Kidney (tissue), 14 donors: ENCODE data around the gene SLC9A5. TPM values are rescaled to one million over a fixed set of nuclear protein-coding genes. Genes with fewer than 3 reads are reported as not detected.

Experiments used
- DNase-seq, 5 donors: peaks; one replicate each; pipeline ENCODE4 v3.0.0-alpha.2; 2013 to 2020
- FAIRE-seq: peaks from 2 replicates; lab custom pipeline; 2012; peaks lifted over from hg19 to GRCh38; lab: Jason Lieb, UNC
- H3K27ac ChIP-seq, 2 donors: one replicate each; pipeline ENCODE4 v1.7.0; 2013; ENCODE audit warnings: low read depth in 2 of 2, low read length in 2 of 2, inconsistent platforms in 1 of 2
- H3K27me3 ChIP-seq: one replicate; pipeline ENCODE4 v1.7.1; 2013; ENCODE audit warnings: low read length, inconsistent platforms; ENCODE audit not compliant: control insufficient read depth, insufficient read depth
- H3K36me3 ChIP-seq, 3 donors: one replicate each; pipeline versions ENCODE4 v1.7.0 to v1.7.1; 2013; ENCODE audit warnings: low read length in 3 of 3, control low read depth in 1 of 3, inconsistent platforms in 1 of 3; ENCODE audit not compliant: insufficient read depth in 3 of 3, control insufficient read depth in 2 of 3
- H3K4me1 ChIP-seq, 3 donors: one replicate each; pipeline versions ENCODE4 v1.7.0 to v1.7.1; 2013; ENCODE audit warnings: low read length in 3 of 3, inconsistent platforms in 1 of 3, low read depth in 1 of 3; ENCODE audit not compliant: control insufficient read depth in 2 of 3, insufficient read depth in 2 of 3
- H3K4me3 ChIP-seq, 3 donors: one replicate each; pipeline versions ENCODE4 v1.7.0 to v1.8.1; 2013; ENCODE audit warnings: low read length in 3 of 3, control low read depth in 1 of 3, inconsistent platforms in 1 of 3
- H3K9ac ChIP-seq, 3 donors: one replicate each; pipeline versions ENCODE4 v1.7.0 to v1.7.1; 2013; ENCODE audit warnings: low read length in 3 of 3, control low read depth in 1 of 3, inconsistent platforms in 1 of 3
- H3K9me3 ChIP-seq, 3 donors: one replicate each; pipeline versions ENCODE4 v1.7.0 to v1.7.1; 2013; ENCODE audit warnings: low read length in 3 of 3, control low read depth in 1 of 3, inconsistent platforms in 1 of 3; ENCODE audit not compliant: control insufficient read depth in 2 of 3, insufficient read depth in 1 of 3
- intact Hi-C: fragments of 100-400 bp; cut with DNase I; formaldehyde crosslinking; loops from one replicate; pipeline ENCODE4 v1.11.1; 2022
- polyA plus RNA-seq: library from polyadenylated mRNA; stranded (reverse); fragments of 350-450 nt; fragmentation: Illumina TruSeq; extraction: RNeasy Lipid Tissue Mini Kit (QIAGEN cat#74804); gene quantifications from one replicate; pipeline ENCODE4 v1.2.3, GENCODE V29; 2014; ENCODE audit warnings: low read depth, low replicate concordance; ENCODE audit not compliant: insufficient read depth
- total RNA-seq: library from RNA; stranded (reverse); fragmentation: NEBNext Ultra II Directional; extraction: Animal tissue kit (Norgen Biotek cat#: 25700); gene quantifications from one replicate; pipeline ENCODE4 v1.2.1, GENCODE V29; 2021
- TF ChIP-seq, protein P1 (sequence below): IDR thresholded peaks from 3 replicates; pipeline ENCODE4 v1.5.1; 2012; ENCODE audit warnings: mild to moderate bottlenecking, moderate library complexity, borderline replicate concordance; ENCODE audit not compliant: insufficient read depth; ENCODE audit errors: extremely low read depth
- donor health status: control.
- donor health status: control.
- donor health status: control.
- donor health status: control.
- donor health status: control.
- donor health status: DM: yes; HTN: yes; CAD: no.
- donor health status: Normal renal cell carcinoma (clear cell type).

The SLC9A5 gene
- total and polyA plus RNA-seq, 2 donors from 2014 or later, result 0.92 to 1.1 TPM

DNA sequence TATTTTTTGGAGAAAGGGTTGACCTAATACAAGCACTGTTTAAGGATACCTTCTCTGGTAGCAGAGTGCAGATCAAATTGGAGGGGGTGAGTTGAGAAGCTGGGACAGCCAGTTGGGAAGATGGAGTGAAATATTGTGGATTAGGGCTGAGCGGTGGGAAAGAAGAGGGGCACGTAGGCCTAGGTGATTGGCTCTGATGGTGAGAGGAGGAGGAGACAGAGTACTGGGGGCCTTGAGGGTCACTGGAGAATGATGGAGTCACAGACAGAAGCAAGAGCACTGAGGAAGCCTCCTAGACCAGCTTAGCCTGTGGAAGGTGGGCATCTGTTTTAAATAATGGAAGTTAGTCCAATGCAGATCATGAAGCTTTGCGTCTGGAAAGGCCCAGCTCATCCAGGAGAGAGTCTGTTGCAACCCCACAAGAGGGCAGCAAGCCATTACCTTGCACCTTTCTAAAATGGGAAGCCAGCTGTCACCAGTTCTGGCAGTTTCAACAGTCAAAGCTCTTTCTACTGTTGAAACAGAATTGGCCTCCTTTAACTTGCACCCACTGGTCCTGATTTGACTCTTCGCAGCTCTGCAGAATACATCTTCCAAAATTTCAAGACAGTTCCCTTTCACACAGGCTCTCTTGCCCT is 11.8 kb downstream of the SLC9A5 start:
- FAIRE-seq, result no peak
- DNase-seq, result peak in 4 of 5 donors; percentile 51 to 72 (median 62)
- intact Hi-C loops, result no loop called here

DNA sequence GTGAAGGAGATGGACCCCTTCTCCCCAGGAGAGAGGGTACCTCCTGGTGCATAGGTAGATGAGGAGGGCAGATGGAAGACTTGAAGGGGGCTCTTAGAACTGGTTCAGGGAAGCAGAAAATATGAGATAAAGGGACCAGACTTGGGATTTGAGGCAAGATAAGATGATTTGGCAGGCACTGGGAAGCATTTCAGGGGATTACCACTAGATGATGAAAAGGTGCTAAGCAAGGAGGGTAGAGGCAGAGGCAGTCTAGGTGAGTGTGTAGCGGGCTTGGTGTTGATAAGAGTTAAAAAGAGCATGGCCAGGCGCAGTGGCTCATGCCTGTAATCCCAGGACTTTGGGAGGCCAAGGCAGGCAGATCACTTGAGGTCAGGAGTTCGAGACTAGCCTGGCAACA is 14.4 kb downstream of the SLC9A5 start:
- H3K27me3 ChIP-seq, result no peaks in the 10 kb centered on the region
- H3K4me3 ChIP-seq, result no peak overlapping the region
- FAIRE-seq, result no peak
- H3K4me1 ChIP-seq, result no peaks in the 10 kb centered on the region
- intact Hi-C loops, result no loop called here
- no peak overlapping the region for H3K9ac ChIP-seq
- H3K27ac ChIP-seq, result no peak overlapping the region
- no peaks in the 10 kb centered on the region for H3K36me3 ChIP-seq
- TF ChIP-seq, protein P1, sequence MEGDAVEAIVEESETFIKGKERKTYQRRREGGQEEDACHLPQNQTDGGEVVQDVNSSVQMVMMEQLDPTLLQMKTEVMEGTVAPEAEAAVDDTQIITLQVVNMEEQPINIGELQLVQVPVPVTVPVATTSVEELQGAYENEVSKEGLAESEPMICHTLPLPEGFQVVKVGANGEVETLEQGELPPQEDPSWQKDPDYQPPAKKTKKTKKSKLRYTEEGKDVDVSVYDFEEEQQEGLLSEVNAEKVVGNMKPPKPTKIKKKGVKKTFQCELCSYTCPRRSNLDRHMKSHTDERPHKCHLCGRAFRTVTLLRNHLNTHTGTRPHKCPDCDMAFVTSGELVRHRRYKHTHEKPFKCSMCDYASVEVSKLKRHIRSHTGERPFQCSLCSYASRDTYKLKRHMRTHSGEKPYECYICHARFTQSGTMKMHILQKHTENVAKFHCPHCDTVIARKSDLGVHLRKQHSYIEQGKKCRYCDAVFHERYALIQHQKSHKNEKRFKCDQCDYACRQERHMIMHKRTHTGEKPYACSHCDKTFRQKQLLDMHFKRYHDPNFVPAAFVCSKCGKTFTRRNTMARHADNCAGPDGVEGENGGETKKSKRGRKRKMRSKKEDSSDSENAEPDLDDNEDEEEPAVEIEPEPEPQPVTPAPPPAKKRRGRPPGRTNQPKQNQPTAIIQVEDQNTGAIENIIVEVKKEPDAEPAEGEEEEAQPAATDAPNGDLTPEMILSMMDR, result no peak
- DNase-seq, result no peak
- H3K9me3 ChIP-seq, result no peaks in the 10 kb centered on the region

More for the DNA sequence above, 11.8 kb downstream of the SLC9A5 start:
- Histone ChIP-seq H3K27me3 (no peaks in the 10 kb centered on the region), H3K9me3 (no peaks in the 10 kb centered on the region), H3K9ac (no peak overlapping the region), H3K4me1 (no peaks in the 10 kb centered on the region), H3K4me3 (no peak overlapping the region), H3K27ac (no peak overlapping the region), H3K36me3 (no peaks in the 10 kb centered on the region)
- TF ChIP-seq, protein P1, result peak; percentile 55

DNA sequence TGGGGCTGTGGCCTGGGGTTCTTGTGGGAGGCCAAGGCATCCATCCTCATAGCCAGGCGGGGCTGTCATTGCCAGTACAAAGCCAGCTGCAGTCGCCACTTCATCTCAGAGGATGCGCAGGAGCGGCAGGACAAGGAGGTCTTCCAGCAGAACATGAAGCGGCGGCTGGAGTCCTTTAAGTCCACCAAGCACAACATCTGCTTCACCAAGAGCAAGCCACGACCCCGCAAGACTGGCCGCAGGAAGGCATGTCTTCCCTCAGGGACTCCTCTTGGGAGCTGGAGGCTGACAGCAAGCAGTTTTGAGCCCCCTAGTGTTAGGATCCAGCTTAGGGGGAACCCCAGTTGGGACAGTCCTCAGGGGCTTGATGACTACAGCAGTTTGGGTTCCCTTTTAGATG is 15.5 kb downstream of the SLC9A5 start:
- intact Hi-C loops, result no loop called here
- FAIRE-seq (no peak), DNase-seq (peak in 1 of 5 donors; percentile 51)
- Histone ChIP-seq H3K4me3 (no peak overlapping the region), H3K4me1 (no peaks in the 10 kb centered on the region), H3K36me3 (no peaks in the 10 kb centered on the region), H3K9me3 (no peaks in the 10 kb centered on the region), H3K27ac (no peak overlapping the region), H3K27me3 (no peaks in the 10 kb centered on the region), H3K9ac (no peak overlapping the region)
- TF ChIP-seq, protein P1, result no peak
